ENCODE data around the gene ARHGAP15.

ARHGAP15 gene

DNA sequence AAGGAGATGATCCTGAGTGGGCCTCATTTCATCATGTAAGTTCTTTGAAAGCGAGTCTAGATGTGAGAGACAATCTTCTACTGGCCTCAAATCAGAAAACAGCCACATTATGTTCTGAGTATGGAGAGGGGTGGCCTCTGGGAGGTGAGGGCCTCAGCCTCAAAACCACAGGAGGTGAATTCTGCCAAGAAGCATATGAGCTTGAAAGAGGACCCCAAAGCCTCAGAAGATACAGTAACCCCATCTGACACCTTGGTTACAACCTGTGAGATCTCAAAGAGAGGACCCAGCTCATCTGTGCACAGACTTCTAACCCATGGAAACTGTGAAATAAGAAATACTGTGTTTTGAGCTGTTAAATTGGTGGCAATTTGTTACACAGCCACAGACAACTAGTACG lies 200.1 kb downstream of the ARHGAP15 start:
- Mint-ChIP-seq H3K4me1 (ENCODE audit: low read depth) (peaks cover 85% of the 10 kb centered on the region), H3K27ac (peak overlapping the region; percentile 61), H3K36me3 (peaks cover 14% of the 10 kb centered on the region), H3K9me3 (ENCODE audit: low read depth) (peaks cover 3% of the 10 kb centered on the region), H3K4me3 (peak overlapping the region; percentile 9), H3K27me3 (no peaks in the 10 kb centered on the region)

- Mint-ChIP-seq H3K9me3 (ENCODE audit: low read depth) (no peaks in the 10 kb centered on the region), H3K4me3 (no peak overlapping the region), H3K27ac (peak overlapping the region; percentile 16), H3K27me3 (no peaks in the 10 kb centered on the region), H3K36me3 (peaks cover 15% of the 10 kb centered on the region), H3K4me1 (ENCODE audit: low read depth) (peaks cover 73% of the 10 kb centered on the region)
Measured at GRCh38 chr2:143333168-143333791, 204.1 kb downstream of the ARHGAP15 start.

DNA sequence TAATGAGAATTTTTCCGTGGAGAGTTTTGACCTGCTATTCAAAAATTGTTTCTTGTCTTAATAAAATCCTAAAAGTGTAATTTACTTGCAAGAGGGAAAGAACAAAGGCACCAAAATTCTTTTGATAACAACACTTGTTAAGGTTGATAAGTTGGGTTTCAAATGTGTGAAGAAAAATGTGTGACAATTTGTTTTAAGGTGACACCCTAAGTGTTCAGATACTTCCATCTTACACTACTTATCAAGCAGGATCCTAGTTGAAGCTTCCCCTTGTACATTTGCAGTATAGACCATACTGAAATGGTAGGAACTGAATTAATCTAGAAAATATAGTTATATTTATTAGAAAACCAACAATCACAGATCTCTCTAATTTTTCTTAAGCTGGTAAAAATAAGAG lies 204.6 kb downstream of the ARHGAP15 start:
- Mint-ChIP-seq H3K27me3 (no peaks in the 10 kb centered on the region), H3K36me3 (peaks cover 16% of the 10 kb centered on the region), H3K9me3 (ENCODE audit: low read depth) (no peaks in the 10 kb centered on the region), H3K4me3 (no peak overlapping the region), H3K27ac (peak overlapping the region; percentile 16), H3K4me1 (ENCODE audit: low read depth) (peaks cover 70% of the 10 kb centered on the region)

DNA sequence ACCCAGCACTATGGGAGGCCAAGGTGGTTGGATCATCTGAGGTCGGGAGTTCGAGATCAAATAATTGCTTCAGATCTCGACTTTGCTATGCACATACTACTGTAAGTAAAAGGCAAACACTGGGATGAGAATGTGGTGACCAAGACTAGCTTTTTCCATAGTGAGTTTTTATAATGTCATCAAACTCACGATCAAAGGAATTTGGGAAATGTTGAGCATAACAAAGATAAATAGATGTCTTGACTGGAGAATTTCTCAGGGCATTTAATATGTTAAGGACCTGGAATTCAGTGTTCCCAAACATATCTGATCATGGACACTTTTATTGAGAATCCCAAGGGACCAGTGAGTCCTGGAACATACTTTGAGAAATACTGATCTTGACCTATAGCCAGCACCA lies 205.6 kb downstream of the ARHGAP15 start:
- Mint-ChIP-seq H3K4me3 (no peak overlapping the region), H3K27ac (no peak overlapping the region), H3K9me3 (ENCODE audit: low read depth) (no peaks in the 10 kb centered on the region), H3K27me3 (no peaks in the 10 kb centered on the region), H3K36me3 (peaks cover 14% of the 10 kb centered on the region), H3K4me1 (ENCODE audit: low read depth) (peaks cover 68% of the 10 kb centered on the region)

DNA sequence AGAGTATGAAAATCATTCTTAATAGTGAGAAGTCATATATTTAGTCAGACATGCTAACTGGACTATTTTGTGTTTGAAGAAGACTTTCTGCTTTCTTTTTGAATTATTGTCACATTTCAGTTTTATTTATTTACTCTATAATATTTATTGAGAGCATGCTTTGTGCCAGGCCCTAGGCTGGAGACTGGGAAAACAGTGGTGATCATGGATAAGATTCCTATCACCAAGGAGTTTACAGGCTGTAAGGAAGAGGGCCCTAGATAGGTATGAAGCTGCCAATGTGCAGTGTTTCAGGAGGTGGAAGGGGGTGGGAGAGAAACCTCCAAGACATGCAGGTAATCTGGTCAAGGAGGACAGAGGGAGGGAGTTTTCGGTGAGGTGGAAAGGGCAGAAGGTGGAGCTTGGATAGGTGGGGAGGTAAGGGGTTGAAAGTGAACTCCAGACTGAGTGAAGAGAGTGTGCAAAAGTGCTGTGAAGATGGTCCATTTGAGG lies 207.5 kb downstream of the ARHGAP15 start:
- H3K4me1 Mint-ChIP-seq (ENCODE audit: low read depth): peaks cover 66% of the 10 kb centered on the region
- H3K36me3 Mint-ChIP-seq: peaks cover 21% of the 10 kb centered on the region
- H3K4me3 Mint-ChIP-seq: no peak overlapping the region
- H3K9me3 Mint-ChIP-seq (ENCODE audit: low read depth): no peaks in the 10 kb centered on the region
- no peaks in the 10 kb centered on the region for H3K27me3 Mint-ChIP-seq
- peak overlapping the region; percentile 16 for H3K27ac Mint-ChIP-seq

DNA sequence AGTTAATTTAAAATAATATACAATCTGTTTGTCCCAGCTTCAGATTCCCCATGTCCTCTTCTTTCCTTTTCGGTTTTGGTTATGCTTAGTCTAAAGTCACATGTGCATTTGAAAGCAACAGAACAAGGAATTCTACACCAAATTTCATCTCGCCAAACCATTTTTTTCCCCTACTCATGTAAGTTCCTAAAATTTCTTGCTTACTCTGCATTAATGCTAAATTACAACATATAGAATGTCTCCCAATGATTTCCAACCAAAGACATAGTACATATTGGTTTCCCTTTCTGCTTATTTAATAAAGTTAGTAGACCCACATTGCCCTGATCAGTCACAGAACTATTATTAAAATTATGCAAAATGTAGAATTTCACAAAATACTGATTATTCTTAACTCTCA lies 212.3 kb downstream of the ARHGAP15 start:
- Mint-ChIP-seq H3K36me3 (peaks cover 24% of the 10 kb centered on the region), H3K4me1 (ENCODE audit: low read depth) (peaks cover 67% of the 10 kb centered on the region), H3K27me3 (no peaks in the 10 kb centered on the region), H3K4me3 (no peak overlapping the region), H3K9me3 (ENCODE audit: low read depth) (no peaks in the 10 kb centered on the region), H3K27ac (no peak overlapping the region)

DNA sequence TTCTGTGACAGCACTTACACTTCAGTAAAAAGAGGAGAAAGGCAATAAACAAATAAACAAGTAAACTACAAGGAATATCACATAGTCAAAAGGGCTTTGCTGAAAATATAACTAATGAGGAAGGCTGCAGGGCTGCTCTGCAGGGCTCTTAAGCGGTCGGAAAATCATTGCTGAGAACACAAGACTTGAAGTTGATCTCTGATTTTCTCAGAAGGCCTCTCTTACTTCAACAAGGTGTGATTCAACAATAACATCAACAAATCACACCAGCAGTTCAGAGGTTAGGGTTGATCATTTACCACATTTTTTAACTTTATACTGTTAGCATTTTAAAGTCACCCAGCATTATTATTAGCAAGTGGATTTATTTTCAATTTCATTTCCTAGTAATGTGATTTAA lies 215.6 kb downstream of the ARHGAP15 start:
- Mint-ChIP-seq H3K9me3 (ENCODE audit: low read depth) (no peaks in the 10 kb centered on the region), H3K27me3 (no peaks in the 10 kb centered on the region), H3K36me3 (peaks cover 17% of the 10 kb centered on the region), H3K4me3 (no peak overlapping the region), H3K4me1 (ENCODE audit: low read depth) (peaks cover 49% of the 10 kb centered on the region), H3K27ac (peak overlapping the region; percentile 28)

DNA sequence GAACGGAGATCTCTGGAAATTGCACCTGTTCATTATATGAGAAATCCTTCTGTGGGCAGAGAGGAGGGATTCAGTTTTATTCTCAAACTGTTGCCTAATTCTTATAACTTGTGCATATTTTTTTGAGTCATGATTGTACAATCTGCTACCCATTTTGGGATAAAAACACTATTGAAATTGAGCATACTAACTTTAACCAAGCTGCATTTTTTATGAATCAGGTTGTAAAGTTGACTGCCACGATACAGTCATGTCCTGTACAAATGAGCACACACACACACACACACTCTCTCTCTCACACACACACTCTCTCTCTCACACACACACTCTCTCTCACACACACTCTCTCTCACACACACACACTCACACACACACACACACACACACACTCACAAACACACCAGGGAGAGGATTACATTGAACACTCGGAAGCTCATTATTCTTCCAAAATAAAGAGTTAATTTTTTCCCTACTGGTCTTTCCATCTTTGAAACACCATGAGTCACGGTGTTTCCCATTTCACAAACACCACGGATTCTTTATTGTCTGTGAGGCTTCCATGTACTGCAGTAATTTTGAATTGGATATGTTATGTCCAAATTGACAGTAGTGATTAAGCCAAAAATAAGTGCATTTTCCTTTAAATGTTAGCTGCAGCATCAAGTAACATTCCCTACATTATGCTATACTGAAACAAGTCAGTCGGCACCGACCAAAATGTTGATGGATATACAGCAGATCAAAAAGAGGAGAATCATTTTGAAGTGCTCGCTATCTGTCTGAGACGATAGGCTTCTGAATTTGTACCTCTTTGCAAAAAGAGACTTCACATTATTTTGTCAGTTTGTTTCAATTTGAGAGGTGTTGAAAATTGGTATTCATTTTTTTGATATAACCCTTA lies 216.9 kb downstream of the ARHGAP15 start:
- no peaks in the 10 kb centered on the region for H3K9me3 Mint-ChIP-seq (ENCODE audit: low read depth)
- H3K36me3 Mint-ChIP-seq: peaks cover 11% of the 10 kb centered on the region
- H3K4me1 Mint-ChIP-seq (ENCODE audit: low read depth): peaks cover 38% of the 10 kb centered on the region
- peak overlapping the region; percentile 3 for H3K27ac Mint-ChIP-seq
- H3K27me3 Mint-ChIP-seq: no peaks in the 10 kb centered on the region
- H3K4me3 Mint-ChIP-seq: no peak overlapping the region

GRCh38 chr2:143347271-143347695 lies 218.1 kb downstream of the ARHGAP15 start:
- Mint-ChIP-seq H3K27ac (no peak overlapping the region), H3K27me3 (no peaks in the 10 kb centered on the region), H3K36me3 (peaks cover 12% of the 10 kb centered on the region), H3K4me1 (ENCODE audit: low read depth) (peaks cover 37% of the 10 kb centered on the region), H3K4me3 (no peak overlapping the region), H3K9me3 (ENCODE audit: low read depth) (no peaks in the 10 kb centered on the region)

DNA sequence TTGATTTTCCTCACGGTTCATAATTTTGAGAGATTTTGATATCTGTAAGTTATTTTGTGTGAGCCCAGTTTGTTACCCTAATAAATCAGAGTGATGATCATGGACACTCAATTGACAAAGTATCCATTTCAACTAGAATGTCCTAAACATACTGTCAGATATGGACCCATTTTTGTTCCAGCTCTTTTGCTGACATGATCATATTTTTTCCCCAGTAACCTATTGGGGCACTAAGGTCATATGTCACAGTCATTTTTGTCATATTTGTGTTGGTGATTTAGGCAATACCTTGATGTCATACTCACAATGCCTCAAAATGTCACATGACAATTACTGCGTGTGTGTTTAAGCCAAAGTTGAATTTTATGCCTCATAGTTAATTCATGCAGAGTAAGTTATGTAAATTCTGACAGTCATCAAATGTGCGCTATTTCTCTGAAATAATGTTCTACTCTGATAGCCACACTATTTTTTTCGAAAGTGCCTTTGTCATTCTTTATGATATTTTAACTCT lies 218.7 kb downstream of the ARHGAP15 start:
- H3K4me1 Mint-ChIP-seq (ENCODE audit: low read depth): peaks cover 33% of the 10 kb centered on the region
- no peak overlapping the region for H3K4me3 Mint-ChIP-seq
- H3K9me3 Mint-ChIP-seq (ENCODE audit: low read depth): no peaks in the 10 kb centered on the region
- peaks cover 12% of the 10 kb centered on the region for H3K36me3 Mint-ChIP-seq
- no peaks in the 10 kb centered on the region for H3K27me3 Mint-ChIP-seq
- H3K27ac Mint-ChIP-seq: no peak overlapping the region

DNA sequence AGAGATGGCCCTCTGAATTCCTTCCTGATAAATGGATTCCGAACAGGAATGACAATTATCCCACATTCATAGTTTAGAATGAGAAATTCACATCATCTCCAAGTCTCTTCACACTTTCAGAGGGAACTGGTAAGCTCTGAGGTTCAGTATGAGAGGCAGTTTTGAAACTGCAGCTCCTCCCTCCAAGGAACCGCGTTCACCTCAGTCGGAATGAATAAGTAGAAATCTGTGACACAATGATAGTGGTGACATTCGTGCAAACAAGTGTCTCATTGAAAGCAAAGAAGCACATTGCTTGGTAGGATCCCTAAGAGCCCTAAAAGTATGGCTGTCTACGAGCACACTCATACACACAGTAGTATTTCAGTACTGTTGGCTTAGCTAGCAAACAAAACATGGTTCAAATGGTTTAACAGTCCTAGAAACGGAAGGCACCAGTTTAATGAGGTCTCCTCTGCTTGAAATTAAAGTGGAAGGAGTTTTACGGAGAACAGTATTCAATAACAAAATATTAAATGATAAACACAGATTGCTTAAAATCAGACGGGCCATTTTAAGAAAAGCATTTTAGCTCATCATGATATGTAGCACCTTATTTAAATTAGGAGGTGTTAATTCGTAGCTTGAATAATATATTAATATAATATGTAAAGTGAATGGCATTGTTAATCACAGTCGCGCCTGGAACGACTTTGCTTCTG lies 225.0 kb downstream of the ARHGAP15 start:
- no peak overlapping the region for H3K27ac Mint-ChIP-seq

GRCh38 chr2:143355870-143356269 lies 226.7 kb downstream of the ARHGAP15 start:
- no peaks in the 10 kb centered on the region for H3K9me3 Mint-ChIP-seq (ENCODE audit: low read depth)
- no peak overlapping the region for H3K4me3 Mint-ChIP-seq
- peaks cover 28% of the 10 kb centered on the region for H3K4me1 Mint-ChIP-seq (ENCODE audit: low read depth)
- peaks cover 13% of the 10 kb centered on the region for H3K36me3 Mint-ChIP-seq
- H3K27ac Mint-ChIP-seq: no peak overlapping the region
- no peaks in the 10 kb centered on the region for H3K27me3 Mint-ChIP-seq

More for the DNA sequence above, 225.0 kb downstream of the ARHGAP15 start:
- Mint-ChIP-seq H3K4me3 (no peak overlapping the region), H3K36me3 (peaks cover 4% of the 10 kb centered on the region), H3K9me3 (ENCODE audit: low read depth) (no peaks in the 10 kb centered on the region), H3K4me1 (ENCODE audit: low read depth) (peaks cover 20% of the 10 kb centered on the region), H3K27me3 (no peaks in the 10 kb centered on the region)

- Mint-ChIP-seq H3K27ac (no peak overlapping the region), H3K9me3 (ENCODE audit: low read depth) (no peaks in the 10 kb centered on the region), H3K4me3 (no peak overlapping the region), H3K36me3 (peaks cover 13% of the 10 kb centered on the region), H3K27me3 (no peaks in the 10 kb centered on the region), H3K4me1 (ENCODE audit: low read depth) (peaks cover 28% of the 10 kb centered on the region)
Measured at GRCh38 chr2:143356336-143356735, 227.1 kb downstream of the ARHGAP15 start.

GRCh38 chr2:143356736-143357446 lies 227.7 kb downstream of the ARHGAP15 start:
- Mint-ChIP-seq H3K4me1 (ENCODE audit: low read depth) (peaks cover 28% of the 10 kb centered on the region), H3K27me3 (no peaks in the 10 kb centered on the region), H3K4me3 (no peak overlapping the region), H3K9me3 (ENCODE audit: low read depth) (no peaks in the 10 kb centered on the region), H3K27ac (no peak overlapping the region), H3K36me3 (peaks cover 15% of the 10 kb centered on the region)
